H54 (cell line): ENCODE results near the gene CNKSR1.
"Not testable (repeated sequence)": the region's sequence is repeated elsewhere in the genome, so short reads cannot be mapped to it uniquely, and the experiment has no call there.

Experiments used
- DNase-seq: peaks from one replicate; pipeline ENCODE4 v3.0.0; 2011; ENCODE audit warnings: low spot score, mixed read lengths; ENCODE audit not compliant: insufficient read length
- FAIRE-seq: peaks from 3 replicates; lab custom pipeline; 2011; peaks lifted over from hg19 to GRCh38; lab: Jason Lieb, UNC
- POLR2A ChIP-seq: IDR thresholded peaks from 2 replicates; pipeline ENCODE4 v1.6.1; 2011; ENCODE audit warnings: low read depth, mild to moderate bottlenecking, low read length

CNKSR1 gene

DNA sequence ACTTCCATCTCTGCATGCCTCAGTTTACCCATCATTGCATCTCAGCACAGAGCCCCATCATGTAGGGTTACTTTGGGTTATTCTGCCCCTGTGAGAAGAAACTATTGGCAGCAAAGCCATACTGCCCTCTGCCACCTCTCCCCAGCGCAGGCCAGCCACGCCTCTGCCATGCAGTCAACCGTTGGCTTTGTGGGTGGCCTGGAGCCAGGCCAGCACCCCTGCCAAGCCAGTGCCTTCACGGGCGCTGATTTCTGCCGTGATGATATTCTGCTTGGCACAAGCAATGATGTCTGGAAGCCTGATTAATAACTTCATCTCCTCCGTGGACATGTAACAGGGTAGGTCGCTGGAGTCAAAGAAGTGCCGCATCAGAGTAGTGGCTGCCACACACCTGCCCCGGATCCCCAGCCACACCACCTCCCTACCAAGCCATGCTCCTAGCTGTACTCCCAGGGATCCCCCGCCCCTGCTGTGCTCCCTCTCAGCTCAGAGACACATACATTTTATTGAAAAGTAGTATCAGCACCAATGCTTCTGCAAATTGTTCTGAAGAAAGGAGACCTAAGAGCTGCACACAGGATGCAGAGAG, 41.7 kb downstream of the CNKSR1 start:
- no peak for TF ChIP-seq POLR2A
- FAIRE-seq (peak; percentile 58), DNase-seq (peak; percentile 26)

DNA sequence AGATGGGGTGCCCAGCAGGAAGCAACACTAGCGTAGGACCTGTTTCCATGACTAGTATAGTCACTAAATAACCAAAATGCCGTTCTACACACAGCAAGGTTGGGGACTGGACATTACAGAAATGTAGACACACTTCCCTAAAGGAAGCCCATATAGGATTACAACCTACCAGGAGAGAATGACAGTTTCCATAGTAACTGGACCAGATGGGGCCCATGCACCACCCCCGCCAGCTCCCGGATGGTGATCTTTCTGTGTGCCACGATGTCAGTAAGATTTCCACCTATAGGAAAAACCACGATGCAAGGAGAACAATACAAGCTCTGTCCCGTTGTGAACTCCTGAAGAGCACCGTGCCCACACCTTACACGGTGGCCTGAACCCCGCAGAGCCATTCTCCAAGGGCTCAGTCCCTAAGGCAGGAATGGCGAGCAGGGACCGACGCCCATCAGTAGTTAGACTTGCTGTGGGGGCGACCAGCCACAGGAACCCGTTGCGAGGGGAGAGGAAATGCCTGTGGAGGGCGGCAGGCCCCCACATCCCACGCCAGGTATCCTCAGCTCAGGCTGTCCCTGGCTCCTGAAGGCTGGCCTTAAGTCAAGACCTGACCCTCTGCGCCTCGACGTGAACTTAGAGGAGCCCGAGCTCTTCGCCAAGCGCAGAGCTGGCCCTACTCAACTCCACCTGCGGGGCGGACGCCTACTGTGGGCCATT, 43.1 kb downstream of the CNKSR1 start:
- DNase-seq: no peak
- FAIRE-seq: no peak
- no peak for TF ChIP-seq POLR2A

DNA sequence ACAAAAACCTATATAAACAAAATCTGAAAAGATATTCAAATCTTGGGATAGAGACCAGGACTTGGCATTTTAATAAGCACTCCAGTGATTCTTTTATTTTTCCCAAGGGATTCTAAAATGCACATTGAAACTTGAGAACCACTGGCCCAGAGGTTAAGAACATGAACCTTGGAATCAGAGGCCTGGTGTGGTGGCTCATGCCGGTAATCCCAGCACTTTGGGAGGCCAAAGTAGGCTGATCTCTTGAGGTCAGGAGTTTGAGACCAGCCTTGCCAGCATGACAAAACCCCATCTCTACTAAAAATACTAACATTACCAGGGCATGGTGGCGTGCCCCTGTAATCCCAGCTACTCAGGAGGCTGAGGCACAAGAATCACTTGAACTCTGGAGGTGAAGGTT, 43.8 kb downstream of the CNKSR1 start:
- TF ChIP-seq POLR2A: no peak
- DNase-seq (no peak), FAIRE-seq (no peak)

DNA sequence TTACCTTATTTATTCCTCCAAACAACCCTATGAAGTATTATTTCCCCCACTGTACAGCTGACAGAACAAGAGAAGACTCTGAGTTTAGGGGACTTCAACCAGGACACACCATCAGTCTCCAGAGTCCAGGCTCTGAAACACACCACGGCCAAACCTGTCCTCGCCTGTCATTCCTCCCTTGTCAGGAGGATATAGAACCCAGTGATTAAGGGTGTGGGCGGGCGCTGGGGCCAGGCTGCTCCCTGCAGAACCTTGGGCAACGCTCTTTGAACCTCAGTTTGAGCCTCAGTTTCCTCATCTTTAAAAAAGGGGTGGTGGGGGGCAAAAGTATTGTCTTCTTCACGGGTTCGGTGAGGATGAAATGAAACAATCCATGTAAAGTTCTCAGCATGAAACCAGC, 47.3 kb downstream of the CNKSR1 start:
- FAIRE-seq: no peak
- no peak for DNase-seq
- no peak for TF ChIP-seq POLR2A

DNA sequence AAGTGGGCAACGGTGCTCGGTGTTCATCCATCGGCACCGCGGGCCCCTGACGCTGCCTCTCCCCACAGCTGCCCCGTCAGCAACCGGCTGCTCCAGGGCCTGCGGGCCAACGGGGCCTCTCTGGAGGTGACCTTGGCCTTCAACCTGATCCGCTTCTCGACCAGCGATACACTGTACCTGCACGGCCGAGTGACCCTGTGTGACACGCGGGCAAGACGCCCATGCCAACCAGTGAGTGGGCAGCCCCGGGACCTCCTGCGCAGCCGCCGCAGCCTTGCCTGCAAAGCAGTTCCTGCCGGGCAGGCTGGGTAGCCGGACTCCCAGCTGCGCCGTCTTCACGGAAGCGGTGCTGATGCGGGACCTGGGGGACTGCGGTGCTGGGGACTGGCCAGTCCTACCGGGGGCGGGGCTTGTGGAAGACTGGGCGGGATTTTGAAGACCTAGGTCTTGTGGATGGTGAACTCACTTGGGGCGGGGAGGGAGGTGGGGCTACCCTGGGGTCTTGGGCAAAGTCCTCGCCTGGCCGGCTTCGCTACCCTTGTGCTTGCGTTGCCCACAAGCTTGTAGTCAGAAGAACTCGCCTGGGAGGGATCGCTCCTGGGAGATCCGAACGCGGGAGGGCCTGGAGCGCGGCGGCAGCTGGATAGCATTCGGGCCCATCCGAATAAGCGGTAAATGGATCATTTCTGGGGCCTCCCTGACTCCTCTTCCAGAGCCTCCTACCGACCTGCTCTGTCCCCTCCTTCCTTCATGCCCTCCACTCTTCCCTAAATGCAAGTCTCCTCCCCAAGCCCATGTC, 47.9 kb downstream of the CNKSR1 start:
- FAIRE-seq (no peak), DNase-seq (no peak)
- TF ChIP-seq POLR2A: no peak

DNA sequence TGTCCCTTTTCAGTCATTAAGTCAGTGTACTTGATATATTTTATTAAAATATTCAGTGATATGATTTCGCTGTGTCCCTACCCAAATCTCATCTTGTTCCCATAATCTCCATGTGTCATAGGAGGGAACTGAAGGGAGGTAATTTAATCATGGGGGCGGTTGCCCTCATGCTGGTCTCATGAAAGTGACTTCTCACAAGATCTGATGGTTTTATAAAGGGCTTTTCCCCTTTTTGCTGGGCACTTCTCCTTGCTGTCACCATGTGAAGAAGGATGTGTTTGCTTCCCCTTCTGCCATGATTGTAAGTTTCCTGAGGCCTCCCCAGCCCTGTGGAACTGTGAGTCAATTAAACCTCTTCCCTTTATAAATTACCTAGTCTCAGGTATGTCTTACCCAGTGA, 53.4 kb downstream of the CNKSR1 start:
- FAIRE-seq, DNase-seq: not testable (repeated sequence)

DNA sequence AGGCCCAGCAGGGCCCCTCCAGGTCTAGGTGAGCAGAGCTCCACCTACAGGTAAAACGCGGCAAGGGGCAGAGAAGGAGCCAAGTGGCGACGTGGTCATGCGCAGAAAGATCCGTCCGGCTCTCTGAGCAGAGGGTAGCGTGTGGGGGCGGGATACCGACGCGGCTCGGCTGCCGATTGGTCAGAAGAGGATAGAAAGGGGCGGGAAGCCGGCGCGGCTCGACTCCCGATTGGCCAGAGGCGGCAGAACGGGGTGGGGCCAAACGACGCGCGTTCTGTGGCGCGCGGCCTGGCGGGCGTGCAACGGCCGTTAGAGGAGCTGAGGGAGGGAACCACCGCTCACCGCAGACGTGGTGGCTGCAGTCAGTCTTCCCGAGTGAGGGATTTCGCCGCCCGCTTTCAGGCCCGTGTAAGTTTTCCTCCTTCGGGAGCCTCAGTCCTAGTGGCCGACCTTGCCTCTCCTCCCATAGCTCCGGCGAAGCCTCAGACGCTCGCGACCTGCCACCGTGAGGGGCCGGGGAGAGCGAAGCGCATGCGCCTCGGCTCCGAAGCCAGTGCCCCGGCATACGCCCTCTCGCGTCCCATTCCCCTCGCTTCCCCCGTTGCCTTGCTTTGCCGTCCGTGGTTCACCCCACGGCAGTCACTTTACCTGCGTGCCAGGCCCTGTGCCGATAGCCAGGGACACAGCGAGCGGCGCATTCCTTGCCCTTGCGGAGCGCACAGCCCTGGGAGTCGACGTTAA, 56.8 kb downstream of the CNKSR1 start, which contains the start of gene CEP85:
Gene CEP85, plus strand, starts transcription at position 298 of the 741 bp plus-strand sequence. CDS start 5,584 bp downstream, outside the sequence.
- peak; percentile 84 for FAIRE-seq
- TF ChIP-seq POLR2A: peak; percentile 83
- DNase-seq: peak; percentile 87

DNA sequence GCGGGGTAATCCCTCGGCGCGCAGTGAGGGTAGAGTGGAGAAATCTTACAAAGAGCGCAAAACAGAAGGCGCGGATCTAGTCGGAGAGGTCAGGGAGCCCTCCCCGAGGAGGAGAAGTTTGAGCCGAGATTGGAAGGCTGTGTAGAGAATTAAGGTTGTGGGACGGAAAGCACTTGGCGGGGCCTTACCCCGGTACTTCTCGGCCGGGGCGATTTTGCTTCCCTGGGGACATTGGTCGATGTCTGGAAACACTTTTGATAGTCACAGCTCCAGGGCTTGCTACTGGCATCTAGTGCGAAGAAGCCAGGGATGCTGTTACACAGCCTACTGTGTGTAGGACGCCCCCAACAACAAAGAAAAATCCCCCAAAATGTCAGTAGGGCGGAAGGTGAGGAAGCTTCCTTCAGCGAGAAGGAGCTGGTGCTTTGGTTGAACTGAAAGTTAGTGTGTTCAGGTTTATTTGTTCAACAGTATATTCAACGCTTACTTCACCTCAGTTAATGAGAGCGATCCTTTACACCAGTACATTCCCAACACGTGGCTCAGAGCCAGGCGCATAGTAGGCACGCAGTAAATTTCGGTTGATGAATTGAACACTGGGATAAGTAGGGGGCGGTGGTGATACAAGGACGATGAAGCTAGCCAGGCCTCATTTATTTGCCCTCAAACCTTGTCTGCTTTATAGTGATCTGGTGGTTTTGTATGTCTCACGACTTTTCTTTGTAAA, 57.5 kb downstream of the CNKSR1 start:
- no peak for DNase-seq
- FAIRE-seq: peak; percentile 58
- no peak for TF ChIP-seq POLR2A

DNA sequence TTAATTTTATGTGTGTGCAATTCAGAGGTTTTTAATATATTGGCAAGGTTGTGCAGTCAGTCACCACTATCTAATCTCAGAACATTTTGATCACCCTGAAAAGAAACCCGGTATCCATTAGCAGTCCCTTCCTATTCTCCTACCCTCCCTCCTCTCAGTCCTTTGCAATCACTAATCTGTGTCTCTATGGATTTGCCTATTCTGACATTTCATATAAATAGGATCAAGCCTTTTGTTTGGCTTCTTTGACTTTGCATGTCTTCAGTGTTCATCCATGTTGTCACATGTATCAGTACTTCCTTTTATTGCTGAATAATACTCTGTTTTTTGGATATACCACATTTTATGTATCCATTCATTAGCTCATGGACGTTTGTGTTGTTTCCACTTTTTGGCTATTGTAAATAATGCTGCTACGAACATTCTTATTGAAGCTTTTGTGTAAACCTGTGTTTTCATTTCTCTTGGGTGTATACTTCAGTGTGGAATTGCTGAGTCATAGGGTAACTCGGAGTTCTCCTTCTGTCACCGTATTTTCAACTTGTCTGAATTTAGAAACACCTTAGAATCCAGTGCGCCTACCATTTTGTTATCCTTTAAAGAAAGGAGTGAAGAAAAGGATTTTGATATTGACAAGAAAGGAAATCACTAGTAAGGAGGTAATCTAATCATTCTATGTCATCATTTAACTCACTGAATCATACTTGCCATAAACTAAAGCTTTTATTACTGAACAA, 60.1 kb downstream of the CNKSR1 start:
- FAIRE-seq: no peak
- DNase-seq: no peak
- no peak for TF ChIP-seq POLR2A
